K562 (cell line): ENCODE measurements around the gene RGS3. TPM values are rescaled to one million over a fixed set of nuclear protein-coding genes. Genes with fewer than 3 reads are reported as not detected.

Source experiments
- CBFA2T2 ChIP-seq: fragments of 450-650 bp; conservative IDR thresholded peaks from 2 replicates; pipeline ENCODE4 v1.6.1; 2017; ENCODE audit warnings: mild to moderate bottlenecking
- JUNB ChIP-seq: fragments of 450-650 bp; formaldehyde crosslinking; conservative IDR thresholded peaks from 2 replicates; pipeline ENCODE4 v1.4.0; 2020; ENCODE audit warnings: mild to moderate bottlenecking
- MGA ChIP-seq: fragments of 450-650 bp; IDR thresholded peaks from 2 replicates; pipeline ENCODE4 v1.6.1; 2016; ENCODE audit warnings: mild to moderate bottlenecking, moderate library complexity
- NCOA4 ChIP-seq: fragments of 450-650 bp; IDR thresholded peaks from 2 replicates; pipeline ENCODE4 v1.6.1; 2018; ENCODE audit warnings: mild to moderate bottlenecking; ENCODE audit not compliant: partially characterized antibody
- NR2C2 ChIP-seq, 2 experiments: fragments of 200-800 bp in 1 of 2; sonication (Bioruptor generic) in 1 of 2; sonication (generic) in 1 of 2; formaldehyde crosslinking in 1 of 2; IDR thresholded peaks; 2 replicates each; pipeline versions ENCODE4 v1.6.1 to v1.8.0; 2016 to 2022; ENCODE audit warnings: mild to moderate bottlenecking in 1 of 2, missing compliant biosample characterization in 1 of 2, missing genetic modification characterization in 1 of 2, missing genetic modification reagents in 1 of 2
- PHF21A ChIP-seq: fragments of 450-650 bp; IDR thresholded peaks from 2 replicates; pipeline ENCODE4 v1.6.1; 2017; ENCODE audit warnings: low read depth, borderline replicate concordance
- POLR2AphosphoS5 ChIP-seq: IDR thresholded peaks from 2 replicates; pipeline ENCODE4 v1.6.1; 2011; ENCODE audit warnings: mild to moderate bottlenecking, low read depth, low read length, moderate library complexity; ENCODE audit not compliant: control insufficient read depth, insufficient read depth
- ZEB2 ChIP-seq: fragments of 450-650 bp; IDR thresholded peaks from 2 replicates; pipeline ENCODE4 v1.6.1; 2016
- ZNF140 ChIP-seq: fragments of 250-450 bp; sonication (Bioruptor Pico); IDR thresholded peaks from 2 replicates; pipeline ENCODE4 v1.8.0; 2021; ENCODE audit warnings: moderate library complexity, mild to moderate bottlenecking, inconsistent platforms
- ZNF165 ChIP-seq: fragments of 250-450 bp; sonication (Bioruptor Pico); IDR thresholded peaks from 2 replicates; pipeline ENCODE4 v1.4.0; 2020; ENCODE audit warnings: borderline replicate concordance
- ZNF586 ChIP-seq: fragments of 450-650 bp; formaldehyde crosslinking; conservative IDR thresholded peaks from 2 replicates; pipeline ENCODE4 v1.4.0; 2020; ENCODE audit warnings: mild to moderate bottlenecking, moderate library complexity
- ZNF592 ChIP-seq: fragments of 450-650 bp; IDR thresholded peaks from 2 replicates; pipeline ENCODE4 v1.6.1; 2017; ENCODE audit warnings: antibody characterized with exemption, mild to moderate bottlenecking
- polyA plus RNA-seq, 8 experiments: library from polyadenylated mRNA; depleted of rRNA in 4 of 8; stranded (reverse) in 5 of 8; unstranded in 3 of 8; fragments of >200 nt; fragmentation: Nextera tagmentation in 2 of 8; fragmentation: Illumina TruSeq in 1 of 8; extraction: Ambion mirVana in 2 of 8; extraction: Trizol in 1 of 8; gene quantifications; 2 replicates each; pipeline versions ENCODE4 v1.2.1 to v1.2.3, GENCODE V29; 2011 to 2014; ENCODE audit warnings: inconsistent platforms in 1 of 8, missing spikeins in 1 of 8
- total RNA-seq, 7 experiments: library from RNA; depleted of rRNA in 6 of 7; stranded (reverse); fragments of >200 nt in 6 of 7; fragmentation: Illumina TruSeq in 2 of 7; extraction: Trizol in 2 of 7; gene quantifications; 2 replicates each; pipeline versions ENCODE4 v1.2.1 to v1.2.3, GENCODE V29; 2011 to 2021; ENCODE audit warnings: low replicate concordance in 1 of 7

RGS3 gene
- total and polyA plus RNA-seq, 9 of the 15 experiments (the other 6 are each of a cell fraction or from before 2014, with no cell fraction given), result 0.08 to 2.9 (median 0.95) TPM

GRCh38 chr9:113604393-113604792 lies 140.9 kb downstream of the RGS3 start (continued):
- TF ChIP-seq ZNF165 (no peak), ZNF592 (no peak), MGA (0 out of 2 replicates have a peak, but pooled peaks have one; percentile 40), NCOA4 (no peak), JUNB (CRISPR knock-in tag) (no peak), ZEB2 (no peak), CBFA2T2 (0 out of 2 replicates have a peak, but pooled peaks have one; percentile 9), ZNF140 (CRISPR knock-in tag) (no peak), ZNF586 (no peak), POLR2AphosphoS5 (no peak), NR2C2 (CRISPR knock-in tag; IDR thresholded peaks at IDR 0.05) (no peak), NR2C2 (tag; IDR thresholded peaks at IDR 0.05) (no peak), PHF21A (no peak)
